CD14-positive monocyte (primary cell): ENCODE measurements around the gene LEKR1. TPM values are rescaled to one million over a fixed set of nuclear protein-coding genes. Genes with fewer than 3 reads are reported as not detected.

Experiments
- DNase-seq, 3 donors: peaks; one replicate each; pipeline ENCODE4 v3.0.0-alpha.2; 2011 to 2022
- H2AFZ ChIP-seq: 2 replicates; pipeline ENCODE4 v1.6.0; 2012; ENCODE audit warnings: mild to moderate bottlenecking, low read depth, low read length, inconsistent platforms; ENCODE audit not compliant: insufficient read depth, poor library complexity, severe bottlenecking
- H3K27ac ChIP-seq, 2 donors: 1 replicate in 1 of 2; 2 replicates in 1 of 2; pipeline ENCODE4 v1.5.1; 2012 to 2013; ENCODE audit warnings: low read length in 2 of 2, control low read depth in 1 of 2, inconsistent platforms in 1 of 2, low read depth in 1 of 2, mild to moderate bottlenecking in 1 of 2
- H3K27me3 ChIP-seq, 2 donors: one replicate each; pipeline versions ENCODE4 v1.6.0 to v1.6.1; 2011 to 2013; ENCODE audit warnings: low read length in 2 of 2; ENCODE audit not compliant: control insufficient read depth in 2 of 2, insufficient read depth in 2 of 2
- H3K36me3 ChIP-seq, 2 donors: replicated peaks in 1 of 2; 1 replicate in 1 of 2; 2 replicates in 1 of 2; pipeline versions ENCODE4 v1.5.1 to v1.6.1; 2012 to 2013; ENCODE audit warnings: low read length in 2 of 2, control low read depth in 1 of 2, inconsistent platforms in 1 of 2, mild to moderate bottlenecking in 1 of 2; ENCODE audit not compliant: insufficient read depth in 2 of 2, control insufficient read depth in 1 of 2
- H3K4me1 ChIP-seq, 2 donors: 1 replicate in 1 of 2; 2 replicates in 1 of 2; pipeline versions ENCODE4 v1.5.1 to v1.6.1; 2012 to 2013; ENCODE audit warnings: low read length in 2 of 2, control low read depth in 1 of 2, inconsistent platforms in 1 of 2, mild to moderate bottlenecking in 1 of 2, moderate library complexity in 1 of 2; ENCODE audit not compliant: insufficient read depth in 2 of 2, control insufficient read depth in 1 of 2
- H3K4me2 ChIP-seq: replicated peaks from 2 replicates; pipeline ENCODE3; 2012; ENCODE audit warnings: low read length, moderate library complexity, mild to moderate bottlenecking; ENCODE audit not compliant: poor library complexity, severe bottlenecking; ENCODE audit errors: extremely low read depth
- H3K4me3 ChIP-seq, 3 experiments: fragments of 200-600 bp in 1 of 3; sonication (generic) in 1 of 3; replicated peaks in 1 of 3; 1 replicate in 2 of 3; 2 replicates in 1 of 3; pipeline ENCODE4 v1.5.1; 2011 to 2013; ENCODE audit warnings: low read length in 3 of 3, mild to moderate bottlenecking in 3 of 3, control low read depth in 2 of 3, low read depth in 2 of 3, inconsistent platforms in 1 of 3, moderate library complexity in 1 of 3
- H3K79me2 ChIP-seq: 2 replicates; pipeline ENCODE4 v1.6.0; 2012; ENCODE audit warnings: mild to moderate bottlenecking, control low read depth, inconsistent platforms, low read length, moderate library complexity; ENCODE audit not compliant: insufficient read depth
- H3K9ac ChIP-seq: 2 replicates; pipeline ENCODE4 v1.6.0; 2017; ENCODE audit warnings: low read length, mild to moderate bottlenecking; ENCODE audit not compliant: insufficient read depth, poor library complexity, severe bottlenecking
- H3K9me3 ChIP-seq, 2 donors: replicated peaks in 1 of 2; 1 replicate in 1 of 2; 2 replicates in 1 of 2; pipeline versions ENCODE4 v1.5.1 to v1.6.1; 2012 to 2013; ENCODE audit warnings: low read length in 2 of 2, control low read depth in 1 of 2; ENCODE audit not compliant: control insufficient read depth in 1 of 2, insufficient read depth in 1 of 2
- H4K20me1 ChIP-seq: 2 replicates; pipeline ENCODE4 v1.6.0; 2012; ENCODE audit warnings: mild to moderate bottlenecking, low read length, control low read depth, moderate library complexity; ENCODE audit not compliant: insufficient read depth
- H3K27ac Mint-ChIP-seq, 7 donors: one replicate each; pipeline ENCODE4 v1.8.0; 2020; ENCODE audit warnings: mild to moderate bottlenecking in 7 of 7, mixed read lengths in 7 of 7, moderate library complexity in 6 of 7, inconsistent platforms in 2 of 7
- H3K27me3 Mint-ChIP-seq, 3 donors: one replicate each; pipeline ENCODE4 v1.8.0; 2021 to 2022; ENCODE audit warnings: low read depth in 3 of 3, mild to moderate bottlenecking in 3 of 3, mixed read lengths in 3 of 3, moderate library complexity in 3 of 3, inconsistent platforms in 1 of 3
- H3K36me3 Mint-ChIP-seq, 2 donors: one replicate each; pipeline ENCODE4 v1.8.0; 2020; ENCODE audit warnings: mixed read lengths in 2 of 2, inconsistent platforms in 1 of 2, mild to moderate bottlenecking in 1 of 2
- H3K4me1 Mint-ChIP-seq: one replicate; pipeline ENCODE4 v1.8.0; 2020; ENCODE audit warnings: mild to moderate bottlenecking, mixed read lengths
- H3K4me3 Mint-ChIP-seq, 2 donors: one replicate each; pipeline ENCODE4 v1.8.0; 2020; ENCODE audit warnings: mild to moderate bottlenecking in 2 of 2, mixed read lengths in 2 of 2, moderate library complexity in 1 of 2
- H3K9me3 Mint-ChIP-seq, 7 donors: one replicate each; pipeline ENCODE4 v1.8.0; 2020 to 2022; ENCODE audit warnings: mixed read lengths in 7 of 7, mild to moderate bottlenecking in 6 of 7, moderate library complexity in 6 of 7, inconsistent platforms in 2 of 7
- CTCF ChIP-seq: fragments of 200-600 bp; IDR thresholded peaks from one replicate; pipeline ENCODE4 v1.8.0; 2022; ENCODE audit warnings: antibody characterized with exemption, mild to moderate bottlenecking
- WGBS: methylation state at CpG from one replicate; pipeline ENCODE4 v1.1.5; 2013; ENCODE audit warnings: missing lambda C conversion rate; ENCODE audit not compliant: insufficient coverage; 5-methylcytosine and 5-hydroxymethylcytosine counted together
- intact Hi-C, 2 donors: fragments of 100-400 bp; cut with micrococcal nuclease; formaldehyde crosslinking; loops; one replicate each; pipeline versions ENCODE4 v1.15.0 to v1.15.1; 2023
- polyA plus RNA-seq, 3 donors: library from polyadenylated mRNA; depleted of rRNA in 1 of 3; unstranded in 2 of 3; stranded (reverse) in 1 of 3; fragments of 300-500 nt in 2 of 3; fragments of >200 nt in 1 of 3; fragmentation: Illumina TruSeq in 2 of 3; gene quantifications; 1 replicate in 2 of 3; 2 replicates in 1 of 3; pipeline ENCODE4 v1.2.3, GENCODE V29; 2012 to 2021

LEKR1 gene
- polyA plus RNA-seq, 3 donors: 0.51 to 0.80 TPM; not detected in 1

DNA sequence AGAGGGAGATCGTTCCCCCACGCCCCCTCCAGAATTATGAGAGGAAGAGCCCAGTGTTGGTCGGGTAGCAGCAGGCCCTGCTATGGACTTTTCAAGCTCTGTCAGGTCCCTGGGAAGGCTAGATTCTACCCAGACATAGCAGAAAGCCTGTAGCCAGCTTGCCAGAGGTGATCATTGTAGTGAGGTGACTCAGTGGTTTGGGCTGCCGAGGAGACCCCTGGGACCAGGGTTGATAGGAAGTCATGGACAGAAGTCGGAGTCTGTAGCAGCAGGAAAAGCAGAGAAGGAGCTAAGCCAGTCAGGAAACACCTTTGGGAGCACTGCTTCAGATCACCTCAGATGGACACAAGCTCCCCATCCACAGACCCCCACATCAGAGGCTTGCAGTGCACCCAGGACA is 266.1 kb downstream of the LEKR1 start:
- WGBS: 92% methylated on average over 2 of the region's 5 CpGs
- Histone ChIP-seq H4K20me1 (no peaks in the 10 kb centered on the region), H3K9me3 (no peaks in the 10 kb centered on the region), H3K27me3 (peaks cover 0 to 6% of the 10 kb centered on the region in 2 donors), H3K27ac (no peak overlapping the region), H3K9ac (no peak overlapping the region), H3K4me1 (peaks cover 33 to 36% of the 10 kb centered on the region in 2 donors), H3K79me2 (no peaks in the 10 kb centered on the region), H2AFZ (no peak overlapping the region), H3K4me3 (no peak overlapping the region), H3K36me3 (no peaks in the 10 kb centered on the region), H3K4me2 (no peak overlapping the region)
- no peak overlapping the region for H3K4me3 Mint-ChIP-seq
- TF ChIP-seq CTCF: no peak
- intact Hi-C loops: no loop called here
- DNase-seq: no peak
- H3K27ac Mint-ChIP-seq: peak overlapping the region in 1 of 7 donors; percentile 81
- H3K9me3 Mint-ChIP-seq: peaks cover 0 to 2% (median 0%) of the 10 kb centered on the region in 7 donors
- H3K27me3 Mint-ChIP-seq: peaks cover 6 to 16% (median 13%) of the 10 kb centered on the region in 3 donors
- no peaks in the 10 kb centered on the region for H3K36me3 Mint-ChIP-seq
- peaks cover 34% of the 10 kb centered on the region for H3K4me1 Mint-ChIP-seq

DNA sequence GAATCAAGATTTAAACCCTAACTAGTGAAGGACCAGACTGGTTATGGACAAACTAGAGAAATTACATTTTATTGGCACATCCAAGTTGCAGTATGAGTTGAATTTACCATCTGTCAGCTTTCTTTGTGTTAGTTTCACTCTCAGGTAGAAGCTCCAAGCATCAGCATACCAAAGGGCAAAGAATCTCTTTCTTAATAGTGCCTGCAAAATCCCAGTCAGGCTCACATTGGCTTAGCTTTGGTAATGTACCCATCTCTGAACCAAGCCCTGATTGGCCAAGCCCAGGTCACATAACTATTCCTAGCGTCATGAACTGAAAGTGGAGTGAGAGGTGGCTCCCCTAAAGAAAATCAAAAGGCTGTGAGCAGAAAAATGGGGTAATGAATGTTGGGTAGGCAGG is 266.9 kb downstream of the LEKR1 start:
- Histone ChIP-seq H3K36me3 (no peaks in the 10 kb centered on the region), H3K4me1 (peaks cover 32 to 35% of the 10 kb centered on the region in 2 donors), H4K20me1 (no peaks in the 10 kb centered on the region), H3K9ac (no peak overlapping the region), H3K4me2 (no peak overlapping the region), H2AFZ (no peak overlapping the region), H3K4me3 (no peak overlapping the region), H3K27me3 (peaks cover 0 to under 1% of the 10 kb centered on the region in 2 donors), H3K27ac (no peak overlapping the region), H3K79me2 (no peaks in the 10 kb centered on the region), H3K9me3 (no peaks in the 10 kb centered on the region)
- no peak overlapping the region for H3K4me3 Mint-ChIP-seq
- no CpG with 5 or more reads among the region's 1 CpG for WGBS
- TF ChIP-seq CTCF: no peak
- peaks cover 31% of the 10 kb centered on the region for H3K4me1 Mint-ChIP-seq
- peaks cover under 1 to 17% (median 12%) of the 10 kb centered on the region in 3 donors for H3K27me3 Mint-ChIP-seq
- peaks cover 0 to 2% (median 0%) of the 10 kb centered on the region in 7 donors for H3K9me3 Mint-ChIP-seq
- no peaks in the 10 kb centered on the region for H3K36me3 Mint-ChIP-seq
- intact Hi-C loops: no loop called here
- H3K27ac Mint-ChIP-seq: no peak overlapping the region
- DNase-seq: no peak
